22Rv1 (cell line): Measurements from ENCODE around the gene THAP4.

ENCODE experiments used
- CTCF ChIP-seq: fragments of 450-650 bp; IDR thresholded peaks from 2 replicates; pipeline ENCODE4 v1.5.1; 2017; ENCODE audit warnings: mild to moderate bottlenecking
- ZFX ChIP-seq: fragments of 450-650 bp; IDR thresholded peaks from 2 replicates; pipeline ENCODE4 v1.6.1; 2017; ENCODE audit warnings: antibody characterized with exemption, borderline replicate concordance

- TF ChIP-seq CTCF (no peak), ZFX (no peak)
These were observed 18.6 kb downstream of the THAP4 start for GRCh38 chr2:241618296-241618805.
